H1 (cell line): ENCODE results near the gene SSX2IP. TPM values are rescaled to one million over a fixed set of nuclear protein-coding genes. Genes with fewer than 3 reads are reported as not detected.
A peak's percentile ranks its signal among the peaks of the same experiment; 100 is the strongest.

Experiments
- BACH1 ChIP-seq: IDR thresholded peaks from 2 replicates; pipeline ENCODE4 v1.6.1; 2012; ENCODE audit warnings: low read length, improper control_type of control experiment
- CHD1 ChIP-seq: IDR thresholded peaks from 2 replicates; pipeline ENCODE4 v1.6.1; 2012; ENCODE audit warnings: low read depth, low read length, improper control_type of control experiment
- EZH2 ChIP-seq: fragments of 200-600 bp; sonication (generic); IDR thresholded peaks from 2 replicates; pipeline ENCODE4 v1.7.1; 2012; ENCODE audit warnings: low read depth, mild to moderate bottlenecking, moderate library complexity, low read length, inconsistent platforms; ENCODE audit not compliant: severe bottlenecking
- KDM1A ChIP-seq: fragments of 200-600, 300-600 bp; sonication (generic); IDR thresholded peaks from 2 replicates; pipeline ENCODE4 v1.7.1; 2016; ENCODE audit warnings: mild to moderate bottlenecking, low read length, borderline replicate concordance
- SRF ChIP-seq: IDR thresholded peaks from 2 replicates; pipeline ENCODE4 v1.6.1; 2011; ENCODE audit warnings: mild to moderate bottlenecking, low read depth, low read length, moderate library complexity
- YY1 ChIP-seq: IDR thresholded peaks from 2 replicates; pipeline ENCODE4 v1.6.1; 2011; ENCODE audit warnings: low read depth, mild to moderate bottlenecking, low read length
- polyA plus RNA-seq, 7 experiments: library from polyadenylated mRNA; depleted of rRNA in 3 of 7; stranded (reverse) in 5 of 7; unstranded in 2 of 7; fragments of >200 nt in 5 of 7; fragments of 200-250 nt in 2 of 7; gene quantifications; 1 replicate in 5 of 7; 2 replicates in 1 of 7; 4 replicates in 1 of 7; pipeline versions ENCODE4 v1.2.1 to v1.2.3, GENCODE V29; 2011 to 2013; ENCODE audit warnings: missing spikeins in 2 of 7, mixed read lengths in 2 of 7
- total RNA-seq: library from RNA; stranded (reverse); fragmentation: NEBNext Ultra II Directional; extraction: Animal tissue kit (Norgen Biotek cat#: 25700); gene quantifications from 2 replicates; pipeline ENCODE4 v1.2.1, GENCODE V29; 2021

SSX2IP gene
- total and polyA plus RNA-seq, 2 of the 8 experiments (the other 6 are each of a cell fraction or from before 2014, with no cell fraction given) = 4.0 to 31.3 TPM

GRCh38 chr1:84724128-84724860 lies 34.0 kb upstream of the SSX2IP start (continued):
- TF ChIP-seq YY1 (peak; percentile 63), EZH2 (no peak), KDM1A (0 out of 2 replicates have a peak, but pooled peaks have one; percentile 11), BACH1 (peak; percentile 34; the same call in 1 of the 2 replicates), SRF (no peak), CHD1 (no peak)
